ENCODE data around the gene SDK2.

The SDK2 gene

DNA sequence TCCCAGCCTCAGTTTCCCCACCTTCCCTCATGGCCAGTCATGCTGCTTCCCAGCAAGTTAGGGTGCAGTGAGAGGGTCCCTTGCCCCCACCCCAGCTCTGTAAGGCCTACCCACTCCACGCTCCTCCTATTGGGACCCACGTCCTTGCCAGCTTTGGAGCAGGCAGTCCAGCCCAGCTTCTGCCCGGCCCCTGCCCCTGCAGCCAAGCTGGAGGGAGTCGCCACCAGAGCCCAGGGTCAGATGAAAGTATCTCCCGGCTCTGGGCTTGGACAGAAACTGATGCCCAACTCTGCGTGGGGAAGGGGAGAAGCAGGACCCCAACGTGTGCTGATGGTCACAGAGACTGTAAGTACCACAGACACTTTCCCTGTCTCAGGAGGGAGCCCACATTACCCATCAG, 32.6 kb downstream of the SDK2 start:
- no peak for DNase-seq (ENCODE audit: low read depth in 1 of 2, low spot score in 1 of 2)

DNA sequence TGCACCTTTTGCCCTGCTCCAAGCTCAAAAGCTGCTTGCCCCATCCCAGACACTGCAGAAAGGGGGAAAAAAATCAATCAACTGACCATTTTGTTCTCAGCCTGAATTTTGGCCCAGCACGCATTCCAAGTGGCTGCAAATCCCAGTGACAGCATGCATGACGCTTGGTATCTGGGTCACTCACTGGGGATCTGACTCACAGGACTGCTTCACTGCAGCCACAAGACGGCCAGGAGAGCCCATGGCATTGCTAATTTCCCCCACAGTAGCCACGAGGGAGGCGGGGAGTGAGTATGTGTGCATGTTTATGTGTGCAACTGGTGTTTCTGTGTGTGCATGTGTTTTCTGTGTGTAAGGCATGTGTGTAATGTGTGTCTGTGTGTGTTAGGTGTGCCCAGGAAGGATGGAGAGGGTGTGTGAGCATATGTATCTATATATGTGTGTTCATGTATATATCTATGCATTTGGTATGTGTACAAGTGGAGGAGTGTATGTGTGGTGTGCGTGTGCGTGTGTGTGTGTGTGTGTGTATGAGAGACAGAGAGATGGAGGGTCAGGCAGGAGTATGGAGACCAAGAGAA, 33.8 kb downstream of the SDK2 start:
- DNase-seq (ENCODE audit: low read depth in 1 of 2, low spot score in 1 of 2): no peak

DNA sequence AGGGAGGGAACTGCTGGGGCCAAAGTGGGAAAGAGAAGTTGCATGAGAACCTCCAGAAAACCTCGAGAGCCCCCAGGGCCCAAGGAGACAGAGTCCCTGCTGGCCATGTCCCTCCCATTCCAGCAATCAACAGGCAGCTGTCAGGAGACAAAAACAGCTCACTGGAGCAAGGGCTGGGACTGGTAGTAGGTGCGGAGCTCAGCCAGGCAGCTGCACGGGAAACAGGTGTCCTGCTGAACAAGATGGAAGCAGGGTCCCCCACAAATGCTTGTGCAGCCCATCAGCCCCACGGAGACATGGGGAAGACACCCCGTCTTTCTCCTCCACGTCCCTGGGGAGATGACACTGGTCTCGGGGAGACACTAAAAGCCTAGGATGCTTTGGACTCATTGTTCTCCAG, 34.5 kb downstream of the SDK2 start:
- DNase-seq (ENCODE audit: low read depth in 1 of 2, low spot score in 1 of 2): no peak

DNA sequence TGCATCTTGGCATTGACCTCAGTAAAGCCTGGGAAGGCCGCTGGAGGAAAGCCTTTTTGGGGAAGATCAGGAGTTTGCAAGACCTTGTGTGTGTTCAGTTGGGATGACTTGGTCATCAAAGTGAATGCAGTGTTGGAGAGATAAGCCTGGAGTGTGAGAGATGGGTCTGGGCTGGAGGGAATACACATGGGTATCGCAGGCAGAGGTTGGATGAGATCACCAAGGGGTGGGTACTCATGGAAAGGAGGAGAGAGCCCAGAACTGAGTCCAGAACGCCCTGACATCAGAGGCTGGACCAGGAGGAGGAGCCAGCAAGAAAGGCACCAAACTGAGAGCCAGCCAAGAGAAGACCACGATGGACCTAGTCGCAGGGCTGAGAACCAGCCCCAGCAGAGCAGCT, 35.2 kb downstream of the SDK2 start:
- DNase-seq (ENCODE audit: low read depth in 1 of 2, low spot score in 1 of 2): no peak

DNA sequence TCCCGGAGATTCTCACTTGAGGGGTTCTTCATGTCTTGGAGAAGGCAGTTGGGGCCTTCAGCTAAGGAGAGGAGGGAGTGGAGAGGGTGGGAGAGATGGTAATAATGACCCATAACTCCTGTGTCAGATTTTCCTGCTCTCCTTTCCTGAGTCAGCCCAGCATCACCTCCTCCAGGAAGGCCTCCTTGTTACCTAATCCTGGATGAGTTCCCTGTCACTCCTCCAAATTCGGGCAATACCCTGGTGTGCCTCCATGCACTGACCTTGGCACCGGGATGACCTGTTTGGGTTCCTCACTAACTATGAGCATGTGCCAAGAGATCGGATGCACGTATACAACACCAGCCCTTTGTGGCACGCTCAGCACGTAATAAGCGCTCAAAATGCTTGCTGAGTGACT, 38.8 kb downstream of the SDK2 start:
- no peak for DNase-seq (ENCODE audit: low read depth in 1 of 2, low spot score in 1 of 2)

DNA sequence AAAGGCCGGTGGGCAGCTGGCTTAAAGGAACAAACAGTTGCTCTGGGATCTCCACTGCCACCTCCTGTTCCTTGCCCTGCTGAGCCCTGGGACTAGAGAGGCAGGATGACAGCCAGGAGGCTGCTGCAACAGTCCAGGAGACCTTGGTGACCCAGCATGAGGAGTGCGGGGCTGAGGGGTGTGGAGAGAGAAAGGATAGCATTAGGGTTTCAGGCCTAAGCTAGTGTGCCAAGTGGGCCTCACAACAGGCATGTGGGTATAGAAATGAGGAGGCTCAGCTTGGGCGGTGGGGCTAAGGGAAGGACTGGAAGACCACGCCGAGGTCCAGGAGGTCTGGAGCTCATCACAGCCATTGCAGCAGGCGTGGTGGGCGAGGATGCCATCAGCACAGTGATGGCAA, 39.8 kb downstream of the SDK2 start:
- DNase-seq (ENCODE audit: low read depth in 1 of 2, low spot score in 1 of 2): no peak

DNA sequence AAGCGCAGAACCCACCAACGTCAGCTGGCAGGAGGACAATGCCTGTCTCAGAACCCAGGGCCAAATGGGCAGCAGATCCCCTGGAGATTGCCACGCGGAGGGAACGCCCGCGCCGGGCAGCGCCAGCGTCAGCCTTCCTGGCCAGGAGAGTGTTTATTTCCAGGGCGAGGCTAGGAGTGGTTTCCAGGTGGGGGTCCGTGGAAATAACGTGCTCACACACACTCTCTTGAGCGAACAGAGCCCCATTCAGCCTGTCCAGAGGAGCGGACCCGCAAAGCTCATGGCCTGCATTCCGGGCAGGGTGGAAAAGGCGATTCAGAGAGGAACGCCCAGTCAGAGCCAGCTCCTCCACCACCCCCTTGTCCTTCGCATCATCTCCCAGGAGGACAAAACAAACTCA, 40.3 kb downstream of the SDK2 start:
- DNase-seq (ENCODE audit: low read depth in 1 of 2, low spot score in 1 of 2): no peak

DNA sequence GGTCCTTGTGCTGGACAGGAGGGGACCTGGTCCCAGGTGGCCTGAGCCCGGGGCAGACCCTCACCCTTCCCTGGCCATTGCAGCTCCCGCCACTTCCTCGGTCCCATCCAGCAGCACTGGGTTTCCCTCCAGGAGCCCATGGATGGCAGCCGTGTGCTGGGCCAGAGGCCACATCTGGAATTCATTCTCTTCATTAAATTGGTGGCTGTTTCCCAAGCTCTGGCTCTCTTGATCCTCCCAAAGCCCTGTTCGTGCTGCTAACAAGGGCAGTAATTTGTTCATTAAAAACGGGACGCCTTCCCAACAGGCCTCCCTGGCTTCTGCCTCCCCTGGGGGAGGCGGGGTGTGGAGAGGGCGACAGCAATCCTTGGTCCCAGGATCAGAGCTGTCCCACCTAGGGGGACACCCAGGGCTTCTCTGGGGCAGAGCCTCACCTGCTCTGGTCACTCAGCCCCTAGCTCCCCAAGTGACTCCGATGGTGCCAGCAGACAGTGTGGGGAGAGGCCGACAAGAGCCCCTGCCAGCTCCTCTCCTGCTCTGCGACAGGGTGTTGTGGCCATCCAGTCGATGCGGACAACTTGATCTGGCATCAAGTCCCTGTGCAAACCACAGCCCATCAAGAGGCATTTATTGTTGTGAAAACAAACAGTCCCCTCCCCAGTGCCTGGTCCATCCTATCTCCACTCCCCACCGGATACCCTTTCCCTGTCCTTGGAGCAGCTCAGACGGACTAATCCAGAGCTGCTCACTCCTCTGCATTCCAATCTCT, 44.0 kb downstream of the SDK2 start:
- DNase-seq (ENCODE audit: low read depth in 1 of 2, low spot score in 1 of 2): no peak

DNA sequence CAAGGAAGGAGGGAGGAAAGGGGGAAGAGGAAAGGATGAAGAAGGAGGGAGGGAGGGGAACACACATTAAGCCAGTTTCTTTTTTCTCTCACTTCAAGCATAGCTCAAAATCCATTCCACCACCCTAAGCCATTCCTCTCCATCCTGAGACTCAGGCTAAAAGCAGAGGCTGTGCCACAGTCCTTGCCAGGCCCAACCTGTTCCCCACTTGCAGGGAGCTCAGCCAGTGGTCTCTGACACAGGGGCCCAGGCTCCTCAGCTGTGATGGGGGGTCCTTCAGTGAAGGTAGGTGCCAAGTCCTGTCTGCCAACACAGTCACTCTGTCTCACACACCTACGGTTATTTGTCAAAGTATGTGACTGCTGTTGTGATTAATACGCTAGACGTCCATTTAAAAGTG, 44.6 kb downstream of the SDK2 start:
- DNase-seq (ENCODE audit: low read depth in 1 of 2, low spot score in 1 of 2): no peak

DNA sequence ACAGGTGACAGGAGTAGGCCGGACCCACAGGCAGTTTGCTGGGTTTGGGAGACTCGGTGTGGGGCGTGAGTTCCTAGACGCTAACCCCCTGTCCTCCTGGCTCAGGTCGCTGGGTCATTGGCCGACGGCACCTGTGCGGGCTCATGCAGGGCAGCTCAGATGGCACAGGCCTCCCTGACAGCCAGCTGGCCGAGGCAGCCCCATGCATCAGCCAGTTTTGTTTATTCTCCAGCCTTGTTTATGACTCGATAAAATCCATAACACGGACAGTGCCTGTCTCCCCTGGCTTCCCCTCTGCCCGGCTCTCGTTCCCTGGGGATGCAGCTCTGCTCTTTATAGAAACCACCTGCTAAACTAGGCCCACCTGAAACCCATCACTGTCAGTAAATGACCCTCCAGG, 46.0 kb downstream of the SDK2 start:
- DNase-seq (ENCODE audit: low read depth in 1 of 2, low spot score in 1 of 2): no peak

DNA sequence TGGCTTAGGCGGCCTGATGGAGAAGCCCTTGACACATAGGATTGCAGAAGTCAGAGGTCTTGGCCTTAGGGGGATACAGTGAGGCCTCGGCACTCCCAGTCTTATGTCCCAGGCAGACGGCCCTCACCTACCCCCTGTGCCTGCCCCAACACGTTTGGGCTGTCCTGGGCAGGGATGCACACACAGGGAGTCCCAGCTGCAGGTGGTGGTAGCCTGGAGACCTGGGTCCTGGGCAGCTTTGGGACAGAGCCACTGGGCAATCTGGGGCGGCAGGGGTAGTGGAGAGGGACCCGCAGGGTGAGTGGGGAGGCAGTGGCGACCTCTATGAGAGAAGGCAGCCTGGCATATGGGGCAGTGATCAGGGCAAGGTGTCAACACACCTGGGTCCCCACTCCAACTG, 48.3 kb downstream of the SDK2 start:
- DNase-seq (ENCODE audit: low read depth in 1 of 2, low spot score in 1 of 2): no peak

DNA sequence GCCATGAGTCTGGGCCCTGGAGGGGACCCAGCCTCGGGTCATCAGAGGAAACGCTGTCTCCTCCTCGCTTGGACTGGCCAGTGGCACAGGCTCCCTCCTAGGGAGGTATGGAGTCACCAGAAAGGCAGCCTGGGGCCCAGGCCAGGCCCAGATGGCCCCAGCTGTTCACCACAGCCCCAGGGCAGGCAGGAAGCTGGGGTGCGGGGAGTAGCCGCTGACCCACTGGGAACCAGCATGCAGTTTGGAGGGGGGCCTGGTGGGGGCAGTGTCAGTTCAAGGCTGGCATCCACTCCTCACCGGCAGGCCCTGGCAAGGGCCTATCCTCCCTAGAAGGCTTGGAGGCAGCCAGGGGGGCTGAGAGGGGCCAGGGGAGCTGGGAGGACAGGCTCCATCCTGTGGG, 48.8 kb downstream of the SDK2 start:
- no peak for DNase-seq (ENCODE audit: low read depth in 1 of 2, low spot score in 1 of 2)

DNA sequence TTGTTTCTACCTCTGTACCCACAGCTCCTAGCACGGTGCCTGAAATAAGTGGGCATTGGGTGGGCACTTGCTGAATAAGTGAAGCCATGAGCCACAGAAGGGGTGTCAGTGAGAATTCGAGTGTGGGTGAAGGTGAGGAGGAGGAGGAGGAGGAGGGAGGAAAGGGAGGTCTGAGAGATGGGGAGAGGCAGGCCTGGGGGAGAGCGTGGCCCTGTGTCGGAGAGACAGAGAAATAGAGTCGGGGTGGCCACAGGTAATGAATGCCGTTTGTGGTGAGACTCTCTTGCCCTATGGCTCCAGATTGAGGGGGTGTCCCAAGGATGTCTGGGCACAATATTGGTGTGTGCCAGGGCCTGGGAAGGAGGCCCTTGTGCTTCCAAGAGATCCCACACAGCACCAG, 49.2 kb downstream of the SDK2 start:
- DNase-seq (ENCODE audit: low read depth in 1 of 2, low spot score in 1 of 2): no peak

DNA sequence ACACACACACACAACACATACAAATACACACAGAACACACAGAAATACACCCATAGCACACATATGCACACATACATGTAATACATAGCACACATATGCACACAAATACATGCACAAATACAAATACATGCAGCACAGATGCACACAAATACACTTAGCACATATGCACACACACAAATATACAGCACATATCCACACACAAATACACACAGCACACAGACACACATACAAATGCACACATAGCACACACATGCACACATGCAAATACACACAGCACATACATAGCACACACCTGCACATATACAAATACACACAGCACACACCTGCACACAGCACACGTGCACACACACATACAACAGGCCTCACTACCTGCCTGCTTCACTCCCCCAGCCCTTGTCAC, 49.6 kb downstream of the SDK2 start:
- no peak for DNase-seq (ENCODE audit: low read depth in 1 of 2, low spot score in 1 of 2)

DNA sequence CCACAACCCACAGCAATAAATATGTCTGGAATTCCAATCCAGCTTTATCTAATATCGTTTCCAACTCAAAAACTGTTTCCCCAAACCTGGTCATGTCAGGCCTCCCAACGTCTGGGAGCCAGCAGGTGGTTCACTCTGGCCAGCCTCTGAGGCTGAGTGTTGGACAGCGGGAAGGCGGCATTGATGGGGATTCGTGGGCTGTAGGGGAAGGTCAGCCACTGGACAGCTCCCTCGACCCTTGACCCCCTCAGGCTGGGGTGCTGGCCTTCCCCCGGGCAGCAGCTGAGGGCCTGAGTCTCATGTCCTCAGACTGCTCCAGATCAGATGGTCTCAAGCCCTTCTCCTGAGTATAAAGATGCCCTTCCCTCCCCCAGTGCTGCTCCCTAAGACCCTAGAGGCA, 50.2 kb downstream of the SDK2 start:
- DNase-seq (ENCODE audit: low read depth in 1 of 2, low spot score in 1 of 2): no peak

DNA sequence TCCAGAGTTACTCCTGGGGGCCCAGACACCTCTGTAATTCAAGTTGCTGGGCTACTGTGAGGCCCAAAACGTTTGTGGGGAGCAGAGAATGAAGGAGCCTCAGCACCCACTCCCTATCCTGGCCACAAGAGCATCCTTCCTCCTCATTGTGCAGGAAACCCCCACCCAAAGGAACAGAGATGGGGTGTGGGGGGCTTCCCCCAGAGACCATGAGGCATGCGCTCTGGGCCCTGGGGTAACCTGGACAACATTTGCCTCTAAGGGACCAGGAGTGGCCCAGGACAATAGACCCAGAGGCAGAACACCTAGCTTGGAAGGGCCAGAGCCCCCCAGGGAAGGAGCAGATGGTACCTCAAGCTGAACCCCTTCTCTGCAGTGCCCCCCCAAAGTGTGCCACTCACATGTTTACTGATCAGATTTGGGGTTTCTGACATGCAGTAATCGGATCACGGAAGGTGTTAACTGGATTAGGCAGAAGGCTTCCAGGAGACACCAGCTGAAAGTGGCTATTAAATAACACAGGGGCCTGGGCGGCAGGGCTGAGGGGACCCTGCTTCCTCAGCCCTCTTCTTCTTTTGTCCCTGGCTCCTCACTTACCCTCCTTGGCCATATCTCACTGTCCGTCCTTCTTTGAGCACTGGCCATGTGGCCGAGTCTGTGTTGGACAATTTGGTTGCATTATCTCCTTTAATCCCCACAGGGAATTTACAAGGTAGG, 50.8 kb downstream of the SDK2 start:
- no peak for DNase-seq (ENCODE audit: low read depth in 1 of 2, low spot score in 1 of 2)

DNA sequence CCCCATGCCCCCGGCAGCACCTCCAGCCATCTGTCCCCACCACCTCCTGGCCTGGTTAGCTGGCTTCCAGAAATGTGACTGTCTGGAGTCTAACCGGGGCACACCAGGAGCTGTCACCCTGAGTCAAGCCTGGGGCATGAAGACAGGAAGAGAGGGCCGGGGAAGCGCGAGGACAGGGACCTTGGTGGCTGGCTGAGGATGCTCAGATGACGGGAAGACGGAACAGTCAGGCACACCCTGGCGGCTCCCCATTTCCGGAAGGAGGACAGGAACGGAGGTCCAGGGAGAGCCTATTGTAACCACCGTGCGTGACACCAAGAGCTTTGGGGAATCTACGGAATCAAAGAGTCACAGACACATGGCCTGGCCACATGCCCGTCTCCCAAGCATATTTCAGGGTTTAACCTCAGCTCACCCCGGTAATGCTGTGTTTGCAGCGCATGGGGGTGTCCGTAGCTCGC, 51.7 kb downstream of the SDK2 start:
- no peak for DNase-seq (ENCODE audit: low read depth in 1 of 2, low spot score in 1 of 2)

DNA sequence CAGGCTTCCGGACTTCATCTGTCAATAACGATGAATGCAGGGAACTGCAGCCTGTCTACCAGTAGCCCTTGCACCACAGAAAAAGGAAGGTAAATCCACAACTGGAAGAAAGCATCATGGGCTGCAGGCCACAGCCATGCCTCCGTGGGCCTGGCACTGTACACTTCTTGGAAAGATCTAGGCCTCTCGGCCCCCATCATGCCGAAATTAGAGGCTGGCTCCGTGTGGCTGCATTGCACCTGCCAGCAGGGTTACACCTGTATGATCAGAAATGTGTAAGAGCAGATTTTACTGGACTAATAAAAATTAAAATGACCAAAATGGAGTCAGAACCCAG, 52.2 kb downstream of the SDK2 start:
- no peak for DNase-seq (ENCODE audit: low read depth in 1 of 2, low spot score in 1 of 2)

DNA sequence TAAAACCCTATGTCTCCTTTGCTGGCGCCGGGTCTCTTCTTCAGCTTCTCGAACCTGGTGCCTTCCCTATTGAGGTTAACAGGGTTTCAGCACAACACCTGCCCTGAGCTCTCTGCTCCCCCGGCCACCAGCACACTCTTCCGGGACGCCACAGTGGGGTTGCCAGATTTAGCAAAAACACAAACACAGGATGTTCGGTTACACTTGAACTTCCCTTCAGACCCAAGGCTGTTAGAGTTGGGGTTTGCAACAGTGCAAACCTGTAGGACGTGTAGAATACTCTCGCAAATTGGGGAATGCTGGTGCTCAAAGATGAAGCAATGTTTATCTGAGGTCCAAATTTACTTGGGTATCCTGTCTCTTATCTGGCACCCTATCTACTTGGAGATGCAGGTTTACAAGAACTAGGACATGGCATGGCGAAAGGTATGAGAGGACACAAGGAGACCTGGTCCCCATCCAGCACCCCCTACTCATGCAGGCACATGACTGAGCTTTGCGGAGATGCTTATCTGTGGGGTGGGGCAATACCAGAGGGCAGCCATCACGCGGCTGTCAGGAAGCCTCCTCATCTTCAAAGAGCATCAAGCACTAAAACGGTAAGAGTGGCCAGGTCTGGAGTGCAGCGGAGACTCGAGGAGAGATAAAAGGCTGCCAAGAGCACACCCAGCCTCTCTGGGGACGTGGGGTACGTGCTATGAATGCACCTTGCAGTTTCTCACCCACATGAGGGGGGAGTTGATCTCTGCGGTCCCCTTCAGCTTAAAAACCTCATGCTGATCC, 52.8 kb downstream of the SDK2 start:
- peak in 1 of 2 donors; percentile 34 for DNase-seq (ENCODE audit: low read depth in 1 of 2, low spot score in 1 of 2)

DNA sequence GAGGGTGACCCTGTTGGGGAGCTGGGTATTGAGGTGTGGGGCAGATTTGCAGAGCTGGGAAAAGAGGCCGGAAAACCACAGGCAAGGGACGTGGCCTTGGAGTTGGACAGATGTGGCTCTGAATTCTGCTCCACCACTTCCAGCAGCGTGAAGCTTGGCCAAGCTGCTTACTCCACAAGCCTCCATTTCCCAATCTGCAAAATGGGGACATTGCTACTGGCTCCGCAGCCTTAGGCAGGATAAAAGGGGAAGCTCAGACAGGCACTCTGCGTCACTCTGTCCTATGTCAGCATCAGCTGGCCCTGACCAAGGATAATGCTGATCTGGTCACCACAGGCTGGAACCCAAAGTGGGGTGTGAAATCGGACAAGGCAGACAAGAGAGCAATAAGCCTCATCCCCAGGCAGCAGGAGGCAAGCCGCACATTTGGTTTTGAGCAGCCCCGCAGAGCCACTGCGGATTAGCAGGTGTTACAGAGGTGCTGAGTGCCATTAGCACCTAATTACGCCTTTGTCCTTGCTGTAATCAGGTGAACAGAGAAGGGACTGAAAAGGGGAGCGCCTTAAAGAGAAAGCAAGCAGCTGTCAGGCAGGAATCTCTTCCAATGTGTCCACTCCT, 54.8 kb downstream of the SDK2 start:
- no peak for DNase-seq (ENCODE audit: low read depth in 1 of 2, low spot score in 1 of 2)

DNA sequence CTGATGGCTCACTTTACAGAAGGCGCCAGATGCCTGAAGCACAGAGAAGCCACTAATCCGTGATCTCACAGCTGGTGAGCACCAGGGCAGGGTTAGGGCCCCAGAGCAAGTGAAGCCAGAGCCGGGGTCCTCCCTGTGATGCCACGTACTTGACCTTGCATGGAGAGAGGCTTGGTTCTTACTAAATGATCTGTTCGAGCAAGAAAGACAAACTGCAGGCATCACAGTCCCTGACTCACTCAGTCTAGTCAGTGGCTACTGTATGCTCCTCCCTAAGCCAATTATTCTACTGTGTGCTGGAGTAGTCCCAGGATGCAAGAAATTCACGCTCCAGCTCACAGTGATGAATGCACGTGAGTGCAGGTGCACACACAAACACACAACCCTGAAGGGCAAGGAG, 55.4 kb downstream of the SDK2 start:
- no peak for DNase-seq (ENCODE audit: low read depth in 1 of 2, low spot score in 1 of 2)

Data from stimulated activated CD4-positive, alpha-beta T cell treated with anti-CD3 and anti-CD28 coated beads, Interleukin-15, amount 100 ng/mL, for 1 hour (primary cell).